ENCODE data around the gene DAPK3. TPM values are rescaled to one million over a fixed set of nuclear protein-coding genes. Genes with fewer than 3 reads are reported as not detected.
A peak's percentile ranks its signal among the peaks of the same experiment; 100 is the strongest.
"Not testable (repeated sequence)": the region's sequence is repeated elsewhere in the genome, so short reads cannot be mapped to it uniquely, and the experiment has no call there.

The DAPK3 gene
- total RNA-seq, 1 donor from 2014 or later = 67.5 TPM

DNA sequence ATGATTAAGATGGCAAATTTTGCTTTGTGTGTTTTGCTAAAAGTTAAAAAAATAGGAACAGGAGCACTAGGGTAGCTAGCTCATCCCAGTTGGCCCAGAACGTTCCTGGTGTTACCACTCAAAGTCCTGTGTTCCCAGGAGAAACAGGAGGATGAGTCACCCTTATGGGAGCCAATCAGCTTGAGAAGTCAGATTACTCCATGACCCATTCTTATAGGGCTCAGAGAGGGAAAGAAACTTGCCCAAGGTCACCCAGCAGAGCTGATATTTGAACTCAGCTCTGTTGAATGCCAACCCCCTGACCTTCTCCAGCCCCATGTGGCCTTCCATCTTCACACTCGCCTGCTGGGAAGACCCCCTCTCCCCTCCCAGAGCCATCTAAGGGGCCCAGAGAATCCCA, 25.1 kb downstream of the DAPK3 start:
- DNase-seq (ENCODE audit: missing footprints) (no peak), ATAC-seq (no peak)
- intact Hi-C loops (cut with DNase I) = no loop called here

DNA sequence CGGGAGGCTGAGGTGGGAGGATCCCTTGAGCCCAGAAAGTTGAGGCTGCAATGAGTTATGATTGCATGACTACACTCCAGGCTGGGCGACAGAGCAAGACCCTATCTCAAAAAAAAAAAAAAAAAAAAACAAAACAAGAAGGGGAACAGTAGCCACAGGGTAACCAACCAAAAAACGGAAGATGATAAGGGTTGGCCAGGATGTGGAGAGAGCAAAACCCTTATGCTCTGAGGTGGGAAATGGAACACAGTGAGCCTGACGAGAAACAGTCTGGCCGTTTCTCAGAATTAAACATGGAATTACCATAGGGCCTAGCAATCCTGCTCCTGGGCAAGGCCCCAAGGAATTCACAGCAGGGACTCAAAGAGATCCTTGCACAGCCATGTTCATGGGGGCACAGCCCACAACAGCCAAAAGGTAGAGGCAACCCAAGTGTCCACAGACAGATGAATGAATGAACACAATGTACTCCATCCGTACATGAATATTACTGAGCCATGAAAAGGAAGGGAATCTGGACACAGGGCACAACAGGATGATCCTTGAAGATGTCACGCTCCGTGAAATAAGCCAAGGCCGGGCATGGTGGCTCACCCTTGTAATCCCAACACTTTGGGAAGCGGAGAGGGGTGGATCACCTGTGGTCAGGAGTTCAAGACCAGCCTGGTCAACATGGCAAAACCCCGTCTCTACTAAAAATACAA, 26.7 kb downstream of the DAPK3 start:
- ATAC-seq (no peak), DNase-seq (ENCODE audit: missing footprints) (no peak)
- intact Hi-C loops (cut with DNase I) = no loop called here

- peak; percentile 77 for ATAC-seq
- DNase-seq (ENCODE audit: missing footprints) = peak; percentile 55
- intact Hi-C loops (cut with DNase I) = no loop called here
Measured at GRCh38 chr19:3942790-3943409, 28.0 kb downstream of the DAPK3 start.

- intact Hi-C loops (cut with DNase I); ATAC-seq; DNase-seq (ENCODE audit: missing footprints): not testable (repeated sequence)
Measured at GRCh38 chr19:3938300-3938950, 32.5 kb downstream of the DAPK3 start.

GRCh38 chr19:3936506-3937442, 34.1 kb downstream of the DAPK3 start:
- DNase-seq (ENCODE audit: missing footprints) = no peak
- intact Hi-C loops (cut with DNase I) = no loop called here
- peak; percentile 10 for ATAC-seq

GRCh38 chr19:3932931-3933810, 37.7 kb downstream of the DAPK3 start, which contains the start of gene NMRK2:
Gene NMRK2 (plus strand): TSS chr19:3933069. CDS start chr19:3933672, 603 bp downstream.
- ATAC-seq (peak; percentile 59), DNase-seq (ENCODE audit: missing footprints) (no peak)
- intact Hi-C loops (cut with DNase I) = loop anchor here (5.0 kb wide), 1 partner anchor 34 kb away; no protein-coding TSS in a partner anchor

- intact Hi-C loops (cut with DNase I) = loop anchor here (5.0 kb wide), 1 partner anchor 36 kb away; no protein-coding TSS in a partner anchor
- DNase-seq (ENCODE audit: missing footprints) (peak; percentile 80), ATAC-seq (peak; percentile 60)
Measured at GRCh38 chr19:3931041-3931440, 39.9 kb downstream of the DAPK3 start.

DNA sequence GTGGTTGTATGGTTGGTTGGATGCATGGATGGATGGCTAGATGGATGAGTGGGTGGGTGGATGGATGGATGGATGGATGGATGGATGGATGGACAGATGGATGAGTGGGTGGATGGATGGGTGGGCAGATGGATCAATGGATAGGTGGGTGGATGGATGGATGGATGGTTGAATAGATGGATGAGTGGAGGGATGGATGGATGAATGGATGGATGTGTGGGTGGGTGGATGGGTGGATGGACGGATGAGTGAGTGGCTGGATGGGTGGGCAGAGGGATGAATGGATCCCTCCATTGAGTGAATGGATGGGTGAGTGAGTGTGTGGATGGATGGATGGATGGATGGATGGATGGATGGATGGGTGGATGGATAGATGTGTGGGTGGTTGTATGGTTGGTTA, 47.0 kb downstream of the DAPK3 start:
- DNase-seq (ENCODE audit: missing footprints) (no peak), ATAC-seq (no peak)
- intact Hi-C loops (cut with DNase I) = no loop called here

- DNase-seq (ENCODE audit: missing footprints) (no peak), ATAC-seq (no peak)
- intact Hi-C loops (cut with DNase I) = no loop called here
Measured at GRCh38 chr19:3923096-3923758, 47.7 kb downstream of the DAPK3 start.

- ATAC-seq (no peak), DNase-seq (ENCODE audit: missing footprints) (no peak)
- intact Hi-C loops (cut with DNase I) = no loop called here
Measured at GRCh38 chr19:3919793-3920192, 51.1 kb downstream of the DAPK3 start.

- intact Hi-C loops (cut with DNase I) = no loop called here
- ATAC-seq (no peak), DNase-seq (ENCODE audit: missing footprints) (no peak)
Measured at GRCh38 chr19:3916033-3916432, 54.9 kb downstream of the DAPK3 start.

- DNase-seq (ENCODE audit: missing footprints) = no peak
- ATAC-seq = no peak
- intact Hi-C loops (cut with DNase I) = no loop called here
Measured at GRCh38 chr19:3914199-3914598, 56.7 kb downstream of the DAPK3 start.

DNA sequence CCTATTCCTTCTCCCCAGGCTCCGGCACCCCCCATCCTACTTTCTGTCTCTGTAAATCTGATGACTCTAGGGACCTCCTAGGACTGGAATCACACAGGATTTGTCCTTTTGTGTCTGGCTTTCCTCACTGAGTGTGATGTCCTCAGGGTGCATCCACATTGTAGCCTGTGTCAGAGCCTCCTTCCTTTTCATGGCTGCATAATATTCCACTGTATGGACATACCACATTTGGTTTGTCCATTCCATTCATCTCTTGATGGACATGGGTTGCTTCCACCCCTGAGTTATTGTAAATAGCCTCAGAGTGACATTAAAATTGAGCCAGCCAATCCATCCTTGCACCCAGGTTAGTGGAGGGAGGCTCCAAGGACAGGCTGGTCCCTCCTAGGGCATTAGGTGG, 60.8 kb downstream of the DAPK3 start:
- intact Hi-C loops (cut with DNase I) = no loop called here
- ATAC-seq (no peak), DNase-seq (ENCODE audit: missing footprints) (no peak)

Small RNA genes within 50 kb of the gene (microRNA-seq; reads per million reads assigned to microRNA genes)
- gene MIR637 = not detected

Other genes with a start within 250 kb of the DAPK3 start
- gene APBA3, start 209.4 kb downstream of the DAPK3 start, total RNA-seq = 12.7 TPM
- gene MRPL54, start 208.4 kb downstream of the DAPK3 start, total RNA-seq = 73.8 TPM
- not detected for gene RAX2, start 198.9 kb downstream of the DAPK3 start, total RNA-seq
- 0.43 TPM for gene MATK, start 184.7 kb downstream of the DAPK3 start, total RNA-seq
- not detected for gene ZFR2, start 102.1 kb downstream of the DAPK3 start, total RNA-seq
- gene ATCAY, start 90.4 kb downstream of the DAPK3 start, total RNA-seq = not detected
- 627 TPM for gene NMRK2, start 38.0 kb downstream of the DAPK3 start, total RNA-seq
- gene EEF2, start 14.4 kb upstream of the DAPK3 start, total RNA-seq = 2,154 TPM
- gene PIAS4, start 36.6 kb upstream of the DAPK3 start, total RNA-seq = 16.1 TPM
- 30.8 TPM for gene ZBTB7A, start 95.8 kb upstream of the DAPK3 start, total RNA-seq
- gene MAP2K2, start 153.0 kb upstream of the DAPK3 start, total RNA-seq = 138 TPM
- gene CREB3L3, start 182.5 kb upstream of the DAPK3 start, total RNA-seq = not detected
- gene SIRT6, start 211.5 kb upstream of the DAPK3 start, total RNA-seq = 10.4 TPM
- 0.19 TPM for gene ANKRD24, start 211.6 kb upstream of the DAPK3 start, total RNA-seq